Measurements from ENCODE around the gene CACNA1H.
"Not testable (repeated sequence)": the region's sequence is repeated elsewhere in the genome, so short reads cannot be mapped to it uniquely, and the experiment has no call there.

CACNA1H gene

GRCh38 chr16:1256296-1256873 is 103.5 kb downstream of the CACNA1H start:
- DNase-seq, result not testable (repeated sequence)

DNA sequence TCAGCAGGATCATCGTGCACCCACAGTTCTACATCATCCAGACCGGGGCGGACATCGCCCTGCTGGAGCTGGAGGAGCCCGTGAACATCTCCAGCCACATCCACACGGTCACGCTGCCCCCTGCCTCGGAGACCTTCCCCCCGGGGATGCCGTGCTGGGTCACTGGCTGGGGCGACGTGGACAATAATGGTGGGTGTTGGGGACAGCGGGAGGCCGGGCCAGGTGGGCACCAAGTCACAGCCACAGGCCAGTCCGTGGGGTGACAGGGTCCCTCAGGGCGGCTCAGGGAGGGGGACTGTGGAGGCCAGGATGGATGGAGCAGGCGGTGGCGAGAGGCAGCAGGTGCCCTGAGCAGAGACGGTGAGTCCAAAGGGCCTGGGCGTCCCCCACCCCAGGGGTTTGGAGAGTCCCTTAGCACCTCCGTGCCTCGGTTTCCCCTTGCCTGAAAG is 104.0 kb downstream of the CACNA1H start:
- no peak for DNase-seq

DNA sequence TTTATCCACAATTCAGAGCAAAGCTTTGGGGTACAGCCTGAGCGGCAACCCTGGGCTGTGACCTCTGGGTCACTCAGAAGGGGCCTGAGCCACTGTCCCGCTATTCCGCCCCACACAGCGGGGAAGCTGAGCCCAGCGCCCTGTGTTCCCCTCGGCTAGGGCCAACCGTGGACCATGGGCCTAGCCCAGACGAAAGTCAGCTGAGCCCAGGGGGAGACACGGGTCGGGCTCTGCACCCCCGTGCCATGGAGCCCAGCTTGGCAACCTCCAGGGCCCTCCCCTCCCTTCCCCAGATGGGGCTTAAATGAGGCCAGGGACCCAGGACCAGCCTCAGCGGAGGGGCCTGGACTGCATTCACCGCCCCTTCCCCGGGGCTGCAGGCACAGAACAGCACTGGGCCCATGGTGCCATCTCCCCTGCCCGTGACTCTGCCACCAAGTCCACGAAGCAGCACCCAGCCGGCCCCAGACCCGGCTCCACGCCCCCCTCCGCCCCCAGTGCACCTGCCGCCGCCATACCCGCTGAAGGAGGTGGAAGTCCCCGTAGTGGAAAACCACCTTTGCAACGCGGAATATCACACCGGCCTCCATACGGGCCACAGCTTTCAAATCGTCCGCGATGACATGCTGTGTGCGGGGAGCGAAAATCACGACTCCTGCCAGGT is 104.8 kb downstream of the CACNA1H start:
- no peak for DNase-seq

DNA sequence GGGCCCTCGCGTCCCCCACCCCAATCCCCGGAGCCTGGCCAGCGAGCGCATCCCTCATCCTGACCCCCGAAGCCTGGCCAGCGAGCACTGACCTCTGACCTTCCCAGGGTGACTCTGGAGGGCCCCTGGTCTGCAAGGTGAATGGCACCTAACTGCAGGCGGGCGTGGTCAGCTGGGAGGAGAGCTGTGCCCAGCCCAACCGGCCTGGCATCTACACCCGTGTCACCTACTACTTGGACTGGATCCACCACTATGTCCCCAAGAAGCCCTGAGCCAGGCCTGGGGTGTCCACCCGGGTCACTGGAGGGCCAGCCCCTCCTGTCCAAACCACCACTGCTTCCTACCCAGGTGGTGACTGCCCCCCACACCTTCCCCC is 105.3 kb downstream of the CACNA1H start:
- no peak for DNase-seq

- DNase-seq, result peak; percentile 53 to 86 (median 80)
Observed at GRCh38 chr16:1258906-1259759, 106.2 kb downstream of the CACNA1H start.

DNA sequence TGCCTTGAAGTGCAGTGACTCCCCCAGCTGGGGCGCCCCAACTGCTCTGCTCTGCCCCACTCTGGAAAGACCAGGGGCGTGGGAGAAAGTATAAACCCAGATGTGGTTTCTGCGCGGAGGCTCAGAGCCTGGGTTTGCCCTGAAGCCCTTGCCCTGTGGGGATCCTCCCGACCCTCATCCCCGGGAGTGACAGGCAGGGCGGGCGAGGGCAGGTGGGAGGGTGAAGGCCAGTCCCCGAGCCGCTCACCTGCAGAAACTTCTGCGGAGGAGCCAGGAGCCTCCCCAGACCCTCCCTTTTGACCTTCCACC is 106.8 kb downstream of the CACNA1H start:
- DNase-seq, result no peak

DNA sequence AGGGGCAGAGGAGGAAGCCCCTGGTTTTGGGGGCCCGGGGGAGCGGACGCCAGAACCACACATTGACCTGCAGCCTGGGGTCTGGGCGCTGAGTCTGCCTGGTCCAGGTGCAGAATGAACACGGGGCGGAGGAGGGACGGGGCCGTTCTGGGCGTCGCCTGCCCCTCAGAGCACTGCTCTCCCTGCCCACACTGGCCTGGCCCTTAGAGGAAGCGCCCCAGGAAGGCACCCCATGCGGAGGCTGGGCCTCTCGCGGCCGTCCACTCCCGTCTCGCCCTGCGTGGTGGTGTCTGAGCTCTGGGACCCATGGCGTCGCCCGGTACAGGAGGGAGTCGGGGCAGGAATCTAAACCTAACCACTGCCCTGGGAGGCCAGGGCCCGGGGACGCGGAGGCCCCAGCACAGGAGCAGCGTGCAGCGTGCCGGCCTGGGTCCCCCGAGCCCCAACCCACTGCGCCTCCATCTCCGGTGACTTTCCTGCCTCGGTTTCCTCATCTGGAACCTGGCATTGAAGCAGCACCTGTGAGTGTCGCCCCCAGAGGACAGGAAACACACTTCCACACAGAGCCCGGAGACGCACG is 107.3 kb downstream of the CACNA1H start:
- no peak for DNase-seq

GRCh38 chr16:1261131-1261892 is 108.4 kb downstream of the CACNA1H start:
- DNase-seq, result peak in 2 of 3 experiments; percentile 60 to 66

DNA sequence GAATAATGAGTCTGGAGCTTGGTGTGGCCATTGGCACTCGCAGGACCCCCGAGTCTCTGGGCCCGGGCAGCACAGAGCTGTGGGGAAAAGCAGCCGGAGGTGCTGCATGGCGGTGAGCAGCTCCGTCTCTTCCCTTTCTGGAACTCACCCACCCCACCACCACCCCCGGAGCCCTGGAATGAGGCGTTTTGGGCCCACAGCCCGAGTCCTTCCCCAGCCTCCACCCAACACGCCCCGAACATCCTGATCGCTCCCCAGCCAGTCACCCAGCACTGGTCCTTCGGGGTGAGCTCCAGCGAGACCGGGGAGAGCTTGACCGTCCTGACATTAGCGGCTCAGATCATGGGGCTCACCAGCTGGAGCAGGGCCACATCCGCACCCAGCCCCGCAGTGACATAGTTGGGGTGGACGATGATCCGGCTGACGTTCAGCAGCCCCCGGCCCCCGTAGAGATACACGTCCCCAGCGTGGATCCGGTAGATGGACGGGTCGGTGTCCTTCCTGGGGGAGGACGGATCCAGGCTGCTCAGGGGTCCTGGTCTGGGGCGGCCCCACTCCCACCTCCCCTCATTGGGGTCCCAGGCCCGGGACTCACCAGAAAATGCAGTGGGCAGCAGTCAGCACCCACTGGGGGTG is 109.4 kb downstream of the CACNA1H start:
- no peak for DNase-seq

GRCh38 chr16:1262846-1263221 is 109.9 kb downstream of the CACNA1H start:
- no peak for DNase-seq

GRCh38 chr16:1263591-1264344 is 110.9 kb downstream of the CACNA1H start:
- no peak for DNase-seq

- DNase-seq, result no peak
Observed at GRCh38 chr16:1264345-1265089, 111.6 kb downstream of the CACNA1H start.

DNA sequence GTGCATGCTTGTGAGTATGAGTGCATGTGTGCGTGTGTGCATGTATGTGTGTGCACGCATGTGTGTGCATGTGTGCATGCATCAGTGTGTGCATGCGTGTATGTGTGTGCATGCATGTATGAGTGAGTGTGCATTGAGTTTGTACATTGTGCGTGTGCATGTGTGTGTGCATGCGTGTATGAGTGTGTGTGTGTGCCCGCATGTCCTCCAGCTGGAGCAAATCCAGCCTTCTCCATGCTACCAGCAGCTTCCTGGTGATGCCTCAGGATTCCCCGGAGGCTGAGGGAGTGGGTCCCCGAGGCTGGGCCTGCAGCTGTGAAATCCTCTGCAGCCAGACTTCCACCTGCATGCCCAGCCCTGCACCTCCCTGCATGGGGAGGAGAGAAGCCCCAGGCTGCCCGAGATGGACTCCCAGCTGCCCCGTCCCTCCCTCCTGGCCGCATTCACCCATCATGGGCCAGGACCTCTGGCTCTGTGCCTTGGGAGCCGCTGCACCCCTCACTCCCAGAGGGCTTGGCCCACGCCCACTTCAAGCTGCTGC is 112.3 kb downstream of the CACNA1H start:
- no peak for DNase-seq

DNA sequence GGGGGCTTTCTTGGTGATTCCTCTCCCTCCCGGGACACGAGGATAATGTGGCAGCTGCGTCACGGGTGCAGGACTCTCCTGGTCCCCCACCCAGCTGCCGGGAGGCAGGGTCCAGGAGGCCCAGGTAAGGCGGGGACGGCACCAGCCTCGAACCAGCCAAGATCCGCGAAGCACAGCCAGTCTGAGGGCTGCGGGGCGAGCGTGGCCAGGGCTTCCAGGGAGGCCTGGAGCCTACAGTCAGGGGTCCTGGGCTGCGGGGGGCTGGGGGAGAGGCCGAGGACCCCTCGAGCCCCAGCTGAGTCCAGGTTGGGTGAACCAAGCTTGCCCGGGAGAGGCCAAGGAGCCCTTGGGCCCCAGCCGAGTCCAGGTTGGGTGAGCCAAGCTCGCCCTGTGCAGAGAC is 112.9 kb downstream of the CACNA1H start:
- DNase-seq, result no peak

DNA sequence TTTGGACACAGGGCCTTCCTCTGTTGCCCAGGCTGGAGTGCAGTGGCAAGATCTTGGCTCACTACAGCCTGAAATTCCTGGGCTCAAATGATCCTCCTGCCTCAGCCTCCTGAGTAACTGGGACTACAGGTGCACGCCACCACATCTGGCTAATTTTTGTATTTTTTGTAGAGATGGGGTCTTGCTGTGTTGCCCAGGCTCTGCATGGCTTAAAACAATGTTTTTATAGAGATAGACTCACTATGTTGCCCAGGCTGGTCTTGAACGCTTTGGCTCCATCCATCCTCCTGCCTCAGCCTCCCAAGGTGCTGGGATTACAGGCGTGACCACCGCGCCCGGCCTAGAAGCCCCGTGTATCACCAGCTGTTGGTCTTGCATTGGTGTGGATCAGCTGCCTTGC is 116.5 kb downstream of the CACNA1H start:
- DNase-seq, result not testable (repeated sequence)

GRCh38 chr16:1271380-1271723 is 118.4 kb downstream of the CACNA1H start:
- no peak for DNase-seq
